ENCODE data around the gene TNK1. TPM values are rescaled to one million over a fixed set of nuclear protein-coding genes. Genes with fewer than 3 reads are reported as not detected.

TNK1 gene
- total RNA-seq, 1 experiment from 2014 or later: 7.0 TPM

- intact Hi-C loops (cut with micrococcal nuclease; ENCODE audit: unreplicated experiment): no loop called here
- Mint-ChIP-seq H3K36me3 (ENCODE audit: insufficient read depth, unreplicated experiment) (peaks cover 21% of the 10 kb centered on the region), H3K4me3 (ENCODE audit: low read depth, unreplicated experiment) (no peak overlapping the region), H3K27me3 (ENCODE audit: unreplicated experiment) (peaks cover 17% of the 10 kb centered on the region), H3K4me1 (ENCODE audit: low read depth, unreplicated experiment) (peaks cover 9% of the 10 kb centered on the region), H3K9me3 (ENCODE audit: low read depth, unreplicated experiment) (no peaks in the 10 kb centered on the region), H3K27ac (ENCODE audit: unreplicated experiment) (no peak overlapping the region)
- BruUV-seq (replicated peaks): no TSS peak
- CTCF ChIA-PET: no interaction called here
- no peak for DNase-seq
- TF ChIP-seq CTCF (IDR thresholded peaks at IDR 0.05; ENCODE audit: unreplicated experiment): no peak
These were observed 28.8 kb downstream of the TNK1 start for GRCh38 chr17:7409716-7410115.

GRCh38 chr17:7410634-7411426 is 29.9 kb downstream of the TNK1 start:
- no peak for TF ChIP-seq CTCF (IDR thresholded peaks at IDR 0.05; ENCODE audit: unreplicated experiment)
- no peaks in the 10 kb centered on the region for H3K9me3 Mint-ChIP-seq (ENCODE audit: low read depth, unreplicated experiment)
- H3K27me3 Mint-ChIP-seq (ENCODE audit: unreplicated experiment): peaks cover 7% of the 10 kb centered on the region
- no peak for DNase-seq
- peaks cover 5% of the 10 kb centered on the region for H3K4me1 Mint-ChIP-seq (ENCODE audit: low read depth, unreplicated experiment)
- no peak overlapping the region for H3K4me3 Mint-ChIP-seq (ENCODE audit: low read depth, unreplicated experiment)
- no TSS peak for BruUV-seq (replicated peaks)
- H3K36me3 Mint-ChIP-seq (ENCODE audit: insufficient read depth, unreplicated experiment): peaks cover 10% of the 10 kb centered on the region
- intact Hi-C loops (cut with micrococcal nuclease; ENCODE audit: unreplicated experiment): no loop called here
- no peak overlapping the region for H3K27ac Mint-ChIP-seq (ENCODE audit: unreplicated experiment)
- CTCF ChIA-PET: no interaction called here

- CTCF ChIA-PET: no interaction called here
- H3K4me3 Mint-ChIP-seq (ENCODE audit: low read depth, unreplicated experiment): no peak overlapping the region
- no peaks in the 10 kb centered on the region for H3K4me1 Mint-ChIP-seq (ENCODE audit: low read depth, unreplicated experiment)
- H3K27me3 Mint-ChIP-seq (ENCODE audit: unreplicated experiment): peaks cover 2% of the 10 kb centered on the region
- peaks cover 9% of the 10 kb centered on the region for H3K36me3 Mint-ChIP-seq (ENCODE audit: insufficient read depth, unreplicated experiment)
- BruUV-seq (replicated peaks): no TSS peak
- no peak for DNase-seq
- no peaks in the 10 kb centered on the region for H3K9me3 Mint-ChIP-seq (ENCODE audit: low read depth, unreplicated experiment)
- H3K27ac Mint-ChIP-seq (ENCODE audit: unreplicated experiment): no peak overlapping the region
- intact Hi-C loops (cut with micrococcal nuclease; ENCODE audit: unreplicated experiment): no loop called here
- TF ChIP-seq CTCF (IDR thresholded peaks at IDR 0.05; ENCODE audit: unreplicated experiment): no peak
These were observed 30.5 kb downstream of the TNK1 start for GRCh38 chr17:7411427-7411750.

GRCh38 chr17:7413346-7413985 is 32.6 kb downstream of the TNK1 start:
- BruUV-seq (replicated peaks): no TSS peak
- CTCF ChIA-PET: no interaction called here
- no peak for TF ChIP-seq CTCF (IDR thresholded peaks at IDR 0.05; ENCODE audit: unreplicated experiment)
- Mint-ChIP-seq H3K4me3 (ENCODE audit: low read depth, unreplicated experiment) (no peak overlapping the region), H3K27me3 (ENCODE audit: unreplicated experiment) (peaks cover under 1% of the 10 kb centered on the region), H3K27ac (ENCODE audit: unreplicated experiment) (no peak overlapping the region), H3K9me3 (ENCODE audit: low read depth, unreplicated experiment) (no peaks in the 10 kb centered on the region), H3K4me1 (ENCODE audit: low read depth, unreplicated experiment) (no peaks in the 10 kb centered on the region), H3K36me3 (ENCODE audit: insufficient read depth, unreplicated experiment) (peaks cover 9% of the 10 kb centered on the region)
- intact Hi-C loops (cut with micrococcal nuclease; ENCODE audit: unreplicated experiment): no loop called here
- no peak for DNase-seq

Data from Calu3 (cell line).